ENCODE results near the gene EDIL3. TPM values are rescaled to one million over a fixed set of nuclear protein-coding genes. Genes with fewer than 3 reads are reported as not detected.

EDIL3 gene
- total RNA-seq, 1 experiment from 2014 or later = 7.2 TPM

GRCh38 chr5:84379749-84380148 is 4.9 kb downstream of the EDIL3 start:
- CTCF ChIA-PET = no interaction called here

GRCh38 chr5:84378961-84379360 is 5.7 kb downstream of the EDIL3 start:
- no peaks in the 10 kb centered on the region for H4K20me1 ChIP-seq (ENCODE audit: insufficient read depth)
- H3K27ac ChIP-seq = no peak overlapping the region
- CTCF ChIA-PET = no interaction called here
- no peaks in the 10 kb centered on the region for H3K36me3 ChIP-seq (ENCODE audit: low read depth)
- H3K4me1 ChIP-seq (replicated peaks; ENCODE audit: insufficient read depth) = no peaks in the 10 kb centered on the region
- H3F3A ChIP-seq (ENCODE audit: insufficient read depth, low read depth) = no peaks in the 10 kb centered on the region
- intact Hi-C loops (cut with micrococcal nuclease; ENCODE audit: unreplicated experiment) = no loop called here
- H3K4me3 ChIP-seq = no peak overlapping the region
- POLR2A ChIA-PET (ENCODE audit: unreplicated experiment) = no interaction called here
- no peak for DNase-seq
- TF ChIP-seq CTCF (conservative IDR thresholded peaks at IDR 0.05) (no peak), EZH2 (IDR thresholded peaks at IDR 0.05; ENCODE audit: low read depth) (no peak)
- H3K79me2 ChIP-seq (ENCODE audit: low read depth) = no peaks in the 10 kb centered on the region
- no peak overlapping the region for H3K4me2 ChIP-seq
- H2AFZ ChIP-seq = no peak overlapping the region
- BruUV-seq (replicated peaks) = no TSS peak
- H3K9me3 ChIP-seq (ENCODE audit: insufficient read depth, low read depth) = no peaks in the 10 kb centered on the region
- H3K9me2 ChIP-seq (ENCODE audit: insufficient read depth) = no peaks in the 10 kb centered on the region
- H3K27me3 ChIP-seq (ENCODE audit: insufficient read depth, low read depth) = no peaks in the 10 kb centered on the region

More at GRCh38 chr5:84379749-84380148, 4.9 kb downstream of the EDIL3 start:
- no peaks in the 10 kb centered on the region for H3K79me2 ChIP-seq (ENCODE audit: low read depth)
- TF ChIP-seq EZH2 (IDR thresholded peaks at IDR 0.05; ENCODE audit: low read depth) (no peak), CTCF (conservative IDR thresholded peaks at IDR 0.05) (no peak)
- no peak overlapping the region for H2AFZ ChIP-seq
- BruUV-seq (replicated peaks) = no TSS peak
- no peaks in the 10 kb centered on the region for H3K36me3 ChIP-seq (ENCODE audit: low read depth)
- H3K27ac ChIP-seq = no peak overlapping the region
- H3K9me3 ChIP-seq (ENCODE audit: insufficient read depth, low read depth) = no peaks in the 10 kb centered on the region
- no peaks in the 10 kb centered on the region for H4K20me1 ChIP-seq (ENCODE audit: insufficient read depth)
- H3K27me3 ChIP-seq (ENCODE audit: insufficient read depth, low read depth) = no peaks in the 10 kb centered on the region
- H3K4me2 ChIP-seq = no peak overlapping the region
- no peak overlapping the region for H3K4me3 ChIP-seq
- POLR2A ChIA-PET (ENCODE audit: unreplicated experiment) = no interaction called here
- 0 out of 2 replicates have a peak, but pooled peaks cover under 1% of the 10 kb centered on the region for H3K4me1 ChIP-seq (replicated peaks; ENCODE audit: insufficient read depth)
- no peak for DNase-seq
- intact Hi-C loops (cut with micrococcal nuclease; ENCODE audit: unreplicated experiment) = loop anchor here (5.0 to 10.0 kb wide), 2 partner anchors 92 to 655 kb away; partner anchors contain the start of gene HAPLN1
- no peaks in the 10 kb centered on the region for H3K9me2 ChIP-seq (ENCODE audit: insufficient read depth)
- H3F3A ChIP-seq (ENCODE audit: insufficient read depth, low read depth) = no peaks in the 10 kb centered on the region

- ChIA-PET POLR2A (ENCODE audit: unreplicated experiment) (no interaction called here), CTCF (no interaction called here)
- Histone ChIP-seq H3K27me3 (ENCODE audit: insufficient read depth, low read depth) (no peaks in the 10 kb centered on the region), H3K9me2 (ENCODE audit: insufficient read depth) (no peaks in the 10 kb centered on the region), H3K36me3 (ENCODE audit: low read depth) (no peaks in the 10 kb centered on the region), H2AFZ (no peak overlapping the region), H3F3A (ENCODE audit: insufficient read depth, low read depth) (no peaks in the 10 kb centered on the region), H3K4me3 (no peak overlapping the region), H3K27ac (no peak overlapping the region), H3K4me1 (replicated peaks; ENCODE audit: insufficient read depth) (no peaks in the 10 kb centered on the region), H3K4me2 (no peak overlapping the region), H3K79me2 (ENCODE audit: low read depth) (no peaks in the 10 kb centered on the region), H3K9me3 (ENCODE audit: insufficient read depth, low read depth) (no peaks in the 10 kb centered on the region), H4K20me1 (ENCODE audit: insufficient read depth) (no peaks in the 10 kb centered on the region)
- BruUV-seq (replicated peaks) = no TSS peak
- no peak for TF ChIP-seq EZH2 (IDR thresholded peaks at IDR 0.05; ENCODE audit: low read depth)
- TF ChIP-seq CTCF (conservative IDR thresholded peaks at IDR 0.05) = no peak
- intact Hi-C loops (cut with micrococcal nuclease; ENCODE audit: unreplicated experiment) = no loop called here
- no peak for DNase-seq
Measured at GRCh38 chr5:84378420-84378819, 6.3 kb downstream of the EDIL3 start.
